ENCODE results near the gene RAD50. TPM values are rescaled to one million over a fixed set of nuclear protein-coding genes. Genes with fewer than 3 reads are reported as not detected.

Gene RAD50
- total and polyA plus RNA-seq, 2 donors = 8.9 to 17.6 TPM

DNA sequence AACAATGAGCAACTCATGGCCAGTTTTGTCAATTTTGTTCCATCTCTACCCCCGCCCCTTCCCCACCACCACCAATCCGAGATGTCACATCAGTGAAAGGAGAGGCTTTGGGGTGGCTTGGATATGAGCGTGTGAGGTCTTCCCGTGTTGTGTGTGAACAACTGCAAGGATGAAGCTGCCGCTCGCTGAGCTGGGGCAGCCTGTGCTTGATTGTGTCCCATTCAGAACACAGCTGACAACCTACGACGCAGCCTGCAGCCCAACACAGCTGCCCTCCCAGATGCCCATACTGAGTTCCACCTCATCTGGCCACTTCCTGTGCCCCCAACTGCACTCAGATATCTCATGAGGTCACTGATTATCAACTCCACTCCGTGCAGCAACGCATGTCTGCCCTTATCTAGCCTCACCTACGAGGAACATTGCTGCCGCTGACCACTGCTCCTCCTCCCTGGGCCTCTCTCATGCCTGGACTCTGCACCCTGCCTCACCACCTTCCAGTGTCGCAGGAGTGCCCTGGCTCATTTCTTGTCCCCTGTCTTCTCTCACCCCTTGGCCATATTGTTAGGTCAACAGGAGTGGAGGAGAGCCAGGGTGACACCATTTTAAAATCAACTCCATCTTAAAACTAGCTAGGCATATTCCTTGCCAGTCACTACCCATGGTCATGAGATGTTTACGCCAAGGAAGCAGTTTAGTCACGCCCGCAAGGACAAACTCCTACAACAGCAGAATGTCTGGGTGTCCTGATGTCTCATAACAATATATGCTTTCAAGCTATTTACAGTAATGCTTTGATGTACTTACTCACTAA lies 109.7 kb downstream of the RAD50 start:
- Histone ChIP-seq H3K4me3 (ENCODE audit: low read length in 2 of 2) (no peak overlapping the region), H3K36me3 (ENCODE audit: control insufficient read depth in 2 of 2, insufficient read depth in 2 of 2, low read length in 1 of 2) (no peaks in the 10 kb centered on the region), H3K9me3 (ENCODE audit: control insufficient read depth in 2 of 2, insufficient read depth in 1 of 2, low read length in 1 of 2) (no peaks in the 10 kb centered on the region), H3K4me1 (ENCODE audit: control insufficient read depth in 2 of 2, insufficient read depth in 2 of 2, low read length in 2 of 2) (peaks cover 0 to 27% of the 10 kb centered on the region in 2 donors), H3K27me3 (ENCODE audit: control insufficient read depth in 2 of 2, insufficient read depth in 1 of 2, low read length in 1 of 2) (no peaks in the 10 kb centered on the region), H3K27ac (ENCODE audit: low read depth in 1 of 2, low read length in 1 of 2) (no peak overlapping the region)
- 97% methylated on average over 16 of the region's 16 CpGs for WGBS
- DNase-seq (ENCODE audit: low read depth in 6 of 9, low spot score in 9 of 9) = no peak

DNA sequence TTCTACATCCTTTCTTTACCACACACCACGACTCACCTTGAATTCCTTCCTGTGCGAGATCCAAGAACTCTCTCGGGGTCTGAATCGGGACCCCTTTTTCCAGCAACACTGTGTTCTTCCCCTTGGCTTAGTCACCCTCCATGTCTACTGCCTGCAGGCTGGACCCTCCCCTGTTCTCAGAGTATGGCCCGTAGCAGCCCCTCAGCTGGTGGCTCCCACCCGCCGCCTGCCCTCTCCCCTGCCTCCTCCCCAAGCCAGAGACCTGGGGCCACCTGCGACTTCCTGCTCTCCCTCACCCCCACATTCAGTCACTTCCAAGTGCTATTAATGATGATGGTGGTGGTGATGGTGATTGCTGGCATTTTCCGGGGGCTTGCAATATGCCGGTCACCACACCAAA lies 110.5 kb downstream of the RAD50 start:
- no peaks in the 10 kb centered on the region for H3K9me3 ChIP-seq (ENCODE audit: control insufficient read depth in 2 of 2, insufficient read depth in 1 of 2, low read length in 1 of 2)
- no peaks in the 10 kb centered on the region for H3K27me3 ChIP-seq (ENCODE audit: control insufficient read depth in 2 of 2, insufficient read depth in 1 of 2, low read length in 1 of 2)
- no peak overlapping the region for H3K4me3 ChIP-seq (ENCODE audit: low read length in 2 of 2)
- H3K4me1 ChIP-seq (ENCODE audit: control insufficient read depth in 2 of 2, insufficient read depth in 2 of 2, low read length in 2 of 2) = peaks cover 0 to 24% of the 10 kb centered on the region in 2 donors
- H3K27ac ChIP-seq (ENCODE audit: low read depth in 1 of 2, low read length in 1 of 2) = no peak overlapping the region
- DNase-seq (ENCODE audit: low read depth in 6 of 9, low spot score in 9 of 9) = no peak
- no peaks in the 10 kb centered on the region for H3K36me3 ChIP-seq (ENCODE audit: control insufficient read depth in 2 of 2, insufficient read depth in 2 of 2, low read length in 1 of 2)
- 77% methylated on average over 10 of the region's 10 CpGs for WGBS

GRCh38 chr5:132667761-132668705 lies 111.3 kb downstream of the RAD50 start:
- H3K4me3 ChIP-seq (ENCODE audit: low read length in 2 of 2) = no peak overlapping the region
- H3K9me3 ChIP-seq (ENCODE audit: control insufficient read depth in 2 of 2, insufficient read depth in 1 of 2, low read length in 1 of 2) = no peaks in the 10 kb centered on the region
- WGBS = 95% methylated on average over 22 of the region's 22 CpGs
- H3K36me3 ChIP-seq (ENCODE audit: control insufficient read depth in 2 of 2, insufficient read depth in 2 of 2, low read length in 1 of 2) = no peaks in the 10 kb centered on the region
- H3K27me3 ChIP-seq (ENCODE audit: control insufficient read depth in 2 of 2, insufficient read depth in 1 of 2, low read length in 1 of 2) = no peaks in the 10 kb centered on the region
- no peak for DNase-seq (ENCODE audit: low read depth in 6 of 9, low spot score in 9 of 9)
- no peak overlapping the region for H3K27ac ChIP-seq (ENCODE audit: low read depth in 1 of 2, low read length in 1 of 2)
- peaks cover 0 to 22% of the 10 kb centered on the region in 2 donors for H3K4me1 ChIP-seq (ENCODE audit: control insufficient read depth in 2 of 2, insufficient read depth in 2 of 2, low read length in 2 of 2)

GRCh38 chr5:132668706-132669454 lies 112.1 kb downstream of the RAD50 start:
- DNase-seq (ENCODE audit: low read depth in 6 of 9, low spot score in 9 of 9) = no peak
- Histone ChIP-seq H3K9me3 (ENCODE audit: control insufficient read depth in 2 of 2, insufficient read depth in 1 of 2, low read length in 1 of 2) (no peaks in the 10 kb centered on the region), H3K27me3 (ENCODE audit: control insufficient read depth in 2 of 2, insufficient read depth in 1 of 2, low read length in 1 of 2) (no peaks in the 10 kb centered on the region), H3K4me3 (ENCODE audit: low read length in 2 of 2) (no peak overlapping the region), H3K27ac (ENCODE audit: low read depth in 1 of 2, low read length in 1 of 2) (no peak overlapping the region), H3K4me1 (ENCODE audit: control insufficient read depth in 2 of 2, insufficient read depth in 2 of 2, low read length in 2 of 2) (peaks cover 0 to 21% of the 10 kb centered on the region in 2 donors), H3K36me3 (ENCODE audit: control insufficient read depth in 2 of 2, insufficient read depth in 2 of 2, low read length in 1 of 2) (no peaks in the 10 kb centered on the region)
- WGBS = 98% methylated on average over 14 of the region's 14 CpGs

DNA sequence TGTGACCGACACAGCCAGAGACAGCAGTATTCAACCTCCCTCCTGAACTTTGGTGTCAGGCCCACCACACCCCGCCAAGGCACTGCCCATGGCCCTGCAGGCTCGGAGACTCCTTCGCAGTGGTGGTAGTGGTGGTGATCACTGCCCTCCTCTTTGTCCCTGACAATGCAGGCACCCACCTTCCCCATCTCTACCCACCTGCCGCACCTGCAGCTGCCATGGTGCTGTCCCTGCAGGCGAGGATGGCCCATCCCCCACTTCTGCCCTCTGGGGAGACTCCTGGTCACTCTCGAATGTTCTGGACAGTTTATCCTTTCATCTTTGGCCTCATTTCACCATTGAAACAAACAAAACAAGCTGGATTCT lies 112.7 kb downstream of the RAD50 start:
- no peak for DNase-seq (ENCODE audit: low read depth in 6 of 9, low spot score in 9 of 9)

GRCh38 chr5:132669966-132670882 lies 113.4 kb downstream of the RAD50 start:
- 98% methylated on average over 16 of the region's 16 CpGs for WGBS
- no peaks in the 10 kb centered on the region for H3K9me3 ChIP-seq (ENCODE audit: control insufficient read depth in 2 of 2, insufficient read depth in 1 of 2, low read length in 1 of 2)
- no peaks in the 10 kb centered on the region for H3K36me3 ChIP-seq (ENCODE audit: control insufficient read depth in 2 of 2, insufficient read depth in 2 of 2, low read length in 1 of 2)
- DNase-seq (ENCODE audit: low read depth in 6 of 9, low spot score in 9 of 9) = no peak
- no peak overlapping the region for H3K27ac ChIP-seq (ENCODE audit: low read depth in 1 of 2, low read length in 1 of 2)
- no peaks in the 10 kb centered on the region for H3K27me3 ChIP-seq (ENCODE audit: control insufficient read depth in 2 of 2, insufficient read depth in 1 of 2, low read length in 1 of 2)
- H3K4me3 ChIP-seq (ENCODE audit: low read length in 2 of 2) = no peak overlapping the region
- H3K4me1 ChIP-seq (ENCODE audit: control insufficient read depth in 2 of 2, insufficient read depth in 2 of 2, low read length in 2 of 2) = peaks cover 3 to 35% of the 10 kb centered on the region in 2 donors

More for the DNA sequence above, 112.7 kb downstream of the RAD50 start:
- Histone ChIP-seq H3K9me3 (ENCODE audit: control insufficient read depth in 2 of 2, insufficient read depth in 1 of 2, low read length in 1 of 2) (no peaks in the 10 kb centered on the region), H3K27ac (ENCODE audit: low read depth in 1 of 2, low read length in 1 of 2) (no peak overlapping the region), H3K36me3 (ENCODE audit: control insufficient read depth in 2 of 2, insufficient read depth in 2 of 2, low read length in 1 of 2) (no peaks in the 10 kb centered on the region), H3K27me3 (ENCODE audit: control insufficient read depth in 2 of 2, insufficient read depth in 1 of 2, low read length in 1 of 2) (no peaks in the 10 kb centered on the region), H3K4me1 (ENCODE audit: control insufficient read depth in 2 of 2, insufficient read depth in 2 of 2, low read length in 2 of 2) (peaks cover 0 to 27% of the 10 kb centered on the region in 2 donors), H3K4me3 (ENCODE audit: low read length in 2 of 2) (no peak overlapping the region)
- 95% methylated on average over 7 of the region's 7 CpGs for WGBS

DNA sequence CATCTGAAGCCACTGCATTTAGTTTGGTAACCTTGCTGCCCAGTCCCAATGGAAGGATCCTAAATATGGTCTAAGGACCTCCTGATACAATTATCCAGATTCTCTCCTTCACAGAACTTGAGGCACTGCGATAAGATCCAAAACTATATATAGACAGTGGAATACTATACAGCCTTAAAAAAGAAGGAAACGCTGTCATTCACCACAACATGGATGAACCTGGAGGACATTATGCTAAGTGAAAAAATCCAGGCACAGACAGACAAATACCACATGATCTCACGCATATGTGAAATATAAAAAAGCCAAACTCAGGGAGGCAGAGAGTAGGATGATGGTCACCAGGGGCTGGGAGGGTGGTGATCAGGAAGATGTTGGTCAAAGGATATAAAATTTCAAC lies 114.2 kb downstream of the RAD50 start:
- no peak for DNase-seq (ENCODE audit: low read depth in 6 of 9, low spot score in 9 of 9)
- Histone ChIP-seq H3K4me1 (ENCODE audit: control insufficient read depth in 2 of 2, insufficient read depth in 2 of 2, low read length in 2 of 2) (peaks cover 3 to 41% of the 10 kb centered on the region in 2 donors), H3K36me3 (ENCODE audit: control insufficient read depth in 2 of 2, insufficient read depth in 2 of 2, low read length in 1 of 2) (no peaks in the 10 kb centered on the region), H3K27me3 (ENCODE audit: control insufficient read depth in 2 of 2, insufficient read depth in 1 of 2, low read length in 1 of 2) (no peaks in the 10 kb centered on the region), H3K27ac (ENCODE audit: low read depth in 1 of 2, low read length in 1 of 2) (no peak overlapping the region), H3K4me3 (ENCODE audit: low read length in 2 of 2) (no peak overlapping the region), H3K9me3 (ENCODE audit: control insufficient read depth in 2 of 2, insufficient read depth in 1 of 2, low read length in 1 of 2) (no peaks in the 10 kb centered on the region)
- 98% methylated on average over 3 of the region's 3 CpGs for WGBS

GRCh38 chr5:132673488-132673887 lies 116.7 kb downstream of the RAD50 start:
- Histone ChIP-seq H3K4me1 (ENCODE audit: control insufficient read depth in 2 of 2, insufficient read depth in 2 of 2, low read length in 2 of 2) (peaks cover 3 to 41% of the 10 kb centered on the region in 2 donors), H3K27ac (ENCODE audit: low read depth in 1 of 2, low read length in 1 of 2) (no peak overlapping the region), H3K27me3 (ENCODE audit: control insufficient read depth in 2 of 2, insufficient read depth in 1 of 2, low read length in 1 of 2) (no peaks in the 10 kb centered on the region), H3K36me3 (ENCODE audit: control insufficient read depth in 2 of 2, insufficient read depth in 2 of 2, low read length in 1 of 2) (no peaks in the 10 kb centered on the region), H3K4me3 (ENCODE audit: low read length in 2 of 2) (no peak overlapping the region), H3K9me3 (ENCODE audit: control insufficient read depth in 2 of 2, insufficient read depth in 1 of 2, low read length in 1 of 2) (no peaks in the 10 kb centered on the region)
- WGBS = 90% methylated on average over 1 of the region's 1 CpG
- no peak for DNase-seq (ENCODE audit: low read depth in 6 of 9, low spot score in 9 of 9)

All from thymus (tissue), 11 donors.